ENCODE measurements around the gene MYBBP1A.

The MYBBP1A gene

GRCh38 chr17:4547118-4547906 is 7.9 kb downstream of the MYBBP1A start:
- H3K36me3 ChIP-seq (replicated peaks): peaks cover 91% of the 10 kb centered on the region
- no peaks in the 10 kb centered on the region for H3K4me1 ChIP-seq
- no peaks in the 10 kb centered on the region for H3K9me3 ChIP-seq
- H3K27me3 ChIP-seq (ENCODE audit: low read depth): no peaks in the 10 kb centered on the region
- in situ Hi-C loops (cut with MboI; ENCODE audit: low sequenced_read_pairs): no loop called here
- DNase-seq (ENCODE audit: low spot score in 2 of 2): no peak
- H3K4me3 ChIP-seq: no peak overlapping the region

GRCh38 chr17:4545217-4545951 is 9.8 kb downstream of the MYBBP1A start:
- DNase-seq (ENCODE audit: low spot score in 2 of 2): no peak

GRCh38 chr17:4544951-4545216 is 10.3 kb downstream of the MYBBP1A start:
- Histone ChIP-seq H3K4me1 (no peaks in the 10 kb centered on the region), H3K36me3 (replicated peaks) (peaks cover 91% of the 10 kb centered on the region), H3K27me3 (ENCODE audit: low read depth) (no peaks in the 10 kb centered on the region), H3K9me3 (no peaks in the 10 kb centered on the region), H3K4me3 (no peak overlapping the region)
- in situ Hi-C loops (cut with MboI; ENCODE audit: low sequenced_read_pairs): no loop called here
- DNase-seq (ENCODE audit: low spot score in 2 of 2): no peak

More at GRCh38 chr17:4545217-4545951, 9.8 kb downstream of the MYBBP1A start:
- Histone ChIP-seq H3K4me3 (no peak overlapping the region), H3K9me3 (no peaks in the 10 kb centered on the region), H3K36me3 (replicated peaks) (peaks cover 91% of the 10 kb centered on the region), H3K27me3 (ENCODE audit: low read depth) (no peaks in the 10 kb centered on the region), H3K4me1 (no peaks in the 10 kb centered on the region)
- in situ Hi-C loops (cut with MboI; ENCODE audit: low sequenced_read_pairs): no loop called here

- peaks cover 94% of the 10 kb centered on the region for H3K36me3 ChIP-seq (replicated peaks)
Observed at GRCh38 chr17:4544135-4544950, 10.8 kb downstream of the MYBBP1A start.

GRCh38 chr17:4543557-4544026 is 11.6 kb downstream of the MYBBP1A start:
- Histone ChIP-seq H3K4me3 (no peak overlapping the region), H3K4me1 (no peaks in the 10 kb centered on the region), H3K9me3 (no peaks in the 10 kb centered on the region), H3K36me3 (replicated peaks) (peaks cover 94% of the 10 kb centered on the region), H3K27me3 (ENCODE audit: low read depth) (no peaks in the 10 kb centered on the region)
- in situ Hi-C loops (cut with MboI; ENCODE audit: low sequenced_read_pairs): no loop called here
- no peak for DNase-seq (ENCODE audit: low spot score in 2 of 2)

More at GRCh38 chr17:4544135-4544950, 10.8 kb downstream of the MYBBP1A start:
- H3K27me3 ChIP-seq (ENCODE audit: low read depth): no peaks in the 10 kb centered on the region
- in situ Hi-C loops (cut with MboI; ENCODE audit: low sequenced_read_pairs): no loop called here
- no peak overlapping the region for H3K4me3 ChIP-seq
- no peaks in the 10 kb centered on the region for H3K4me1 ChIP-seq
- DNase-seq (ENCODE audit: low spot score in 2 of 2): no peak
- H3K9me3 ChIP-seq: no peaks in the 10 kb centered on the region

GRCh38 chr17:4542726-4543191 is 12.4 kb downstream of the MYBBP1A start:
- H3K4me1 ChIP-seq: no peaks in the 10 kb centered on the region
- no peaks in the 10 kb centered on the region for H3K27me3 ChIP-seq (ENCODE audit: low read depth)
- in situ Hi-C loops (cut with MboI; ENCODE audit: low sequenced_read_pairs): no loop called here
- no peak overlapping the region for H3K4me3 ChIP-seq
- H3K9me3 ChIP-seq: no peaks in the 10 kb centered on the region
- no peak for DNase-seq (ENCODE audit: low spot score in 2 of 2)
- peaks cover 91% of the 10 kb centered on the region for H3K36me3 ChIP-seq (replicated peaks)

GRCh38 chr17:4542003-4542725 is 13.0 kb downstream of the MYBBP1A start:
- H3K9me3 ChIP-seq: no peaks in the 10 kb centered on the region
- no peak for DNase-seq (ENCODE audit: low spot score in 2 of 2)
- no peaks in the 10 kb centered on the region for H3K27me3 ChIP-seq (ENCODE audit: low read depth)
- peaks cover 91% of the 10 kb centered on the region for H3K36me3 ChIP-seq (replicated peaks)
- no peaks in the 10 kb centered on the region for H3K4me1 ChIP-seq
- no peak overlapping the region for H3K4me3 ChIP-seq
- in situ Hi-C loops (cut with MboI; ENCODE audit: low sequenced_read_pairs): no loop called here

- in situ Hi-C loops (cut with MboI; ENCODE audit: low sequenced_read_pairs): no loop called here
- peaks cover 86% of the 10 kb centered on the region for H3K36me3 ChIP-seq (replicated peaks)
- H3K4me1 ChIP-seq: no peaks in the 10 kb centered on the region
- no peak for DNase-seq (ENCODE audit: low spot score in 2 of 2)
- H3K9me3 ChIP-seq: no peaks in the 10 kb centered on the region
- no peaks in the 10 kb centered on the region for H3K27me3 ChIP-seq (ENCODE audit: low read depth)
- no peak overlapping the region for H3K4me3 ChIP-seq
Observed at GRCh38 chr17:4541328-4542002, 13.7 kb downstream of the MYBBP1A start.

- no peak for DNase-seq (ENCODE audit: low spot score in 2 of 2)
- no peaks in the 10 kb centered on the region for H3K27me3 ChIP-seq (ENCODE audit: low read depth)
- in situ Hi-C loops (cut with MboI; ENCODE audit: low sequenced_read_pairs): no loop called here
- no peaks in the 10 kb centered on the region for H3K9me3 ChIP-seq
- no peak overlapping the region for H3K4me3 ChIP-seq
- H3K36me3 ChIP-seq (replicated peaks): peaks cover 80% of the 10 kb centered on the region
- H3K4me1 ChIP-seq: no peaks in the 10 kb centered on the region
Observed at GRCh38 chr17:4540687-4541327, 14.4 kb downstream of the MYBBP1A start.

GRCh38 chr17:4540224-4540651 is 14.9 kb downstream of the MYBBP1A start:
- Histone ChIP-seq H3K9me3 (no peaks in the 10 kb centered on the region), H3K4me3 (no peak overlapping the region), H3K36me3 (replicated peaks) (peaks cover 74% of the 10 kb centered on the region), H3K27me3 (ENCODE audit: low read depth) (no peaks in the 10 kb centered on the region), H3K4me1 (no peaks in the 10 kb centered on the region)
- DNase-seq (ENCODE audit: low spot score in 2 of 2): no peak
- in situ Hi-C loops (cut with MboI; ENCODE audit: low sequenced_read_pairs): no loop called here

- peaks cover 71% of the 10 kb centered on the region for H3K36me3 ChIP-seq (replicated peaks)
- in situ Hi-C loops (cut with MboI; ENCODE audit: low sequenced_read_pairs): no loop called here
- no peaks in the 10 kb centered on the region for H3K9me3 ChIP-seq
- no peaks in the 10 kb centered on the region for H3K27me3 ChIP-seq (ENCODE audit: low read depth)
- no peak overlapping the region for H3K4me3 ChIP-seq
- H3K4me1 ChIP-seq: no peaks in the 10 kb centered on the region
- DNase-seq (ENCODE audit: low spot score in 2 of 2): no peak
Observed at GRCh38 chr17:4539576-4540223, 15.5 kb downstream of the MYBBP1A start.

- Histone ChIP-seq H3K9me3 (no peaks in the 10 kb centered on the region), H3K27me3 (ENCODE audit: low read depth) (no peaks in the 10 kb centered on the region), H3K4me3 (no peak overlapping the region), H3K4me1 (no peaks in the 10 kb centered on the region), H3K36me3 (replicated peaks) (peaks cover 68% of the 10 kb centered on the region)
- in situ Hi-C loops (cut with MboI; ENCODE audit: low sequenced_read_pairs): no loop called here
- DNase-seq (ENCODE audit: low spot score in 2 of 2): no peak
Observed at GRCh38 chr17:4539025-4539424, 16.2 kb downstream of the MYBBP1A start.

Data from HAP-1 (cell line).